ENCODE results near the gene CREB3L2. TPM values are rescaled to one million over a fixed set of nuclear protein-coding genes. Genes with fewer than 3 reads are reported as not detected.
A peak's percentile ranks its signal among the peaks of the same experiment; 100 is the strongest.
"Not testable (repeated sequence)": the region's sequence is repeated elsewhere in the genome, so short reads cannot be mapped to it uniquely, and the experiment has no call there.

CREB3L2 gene
- total RNA-seq, 1 donor from 2014 or later: 65.9 TPM

DNA sequence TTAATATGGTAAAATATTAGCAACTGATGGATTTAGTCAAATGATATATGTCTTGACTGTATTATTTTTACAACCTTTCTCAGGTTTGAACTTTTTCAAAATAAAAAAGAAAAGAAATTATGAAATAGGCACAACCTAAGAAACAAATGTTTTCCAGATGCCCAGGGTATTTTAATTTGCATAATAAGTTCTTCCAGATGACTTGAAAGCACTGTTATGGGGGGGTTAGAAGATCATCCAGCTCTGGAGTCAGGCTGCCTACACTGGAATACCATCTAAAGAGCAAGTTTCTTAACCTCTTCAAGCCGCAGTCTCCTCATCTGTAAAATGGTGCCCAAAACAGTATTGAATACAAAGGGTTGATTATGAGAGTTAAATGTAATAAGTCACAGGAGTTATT is 32.1 kb downstream of the CREB3L2 start:
- no peak for DNase-seq (ENCODE audit: low spot score, unreplicated experiment)
- H3K4me1 Mint-ChIP-seq (ENCODE audit: low read depth): peaks cover 35% of the 10 kb centered on the region
- H3K4me3 Mint-ChIP-seq (ENCODE audit: low read depth): no peak overlapping the region
- H3K27me3 Mint-ChIP-seq: no peaks in the 10 kb centered on the region
- TF ChIP-seq, protein P1, sequence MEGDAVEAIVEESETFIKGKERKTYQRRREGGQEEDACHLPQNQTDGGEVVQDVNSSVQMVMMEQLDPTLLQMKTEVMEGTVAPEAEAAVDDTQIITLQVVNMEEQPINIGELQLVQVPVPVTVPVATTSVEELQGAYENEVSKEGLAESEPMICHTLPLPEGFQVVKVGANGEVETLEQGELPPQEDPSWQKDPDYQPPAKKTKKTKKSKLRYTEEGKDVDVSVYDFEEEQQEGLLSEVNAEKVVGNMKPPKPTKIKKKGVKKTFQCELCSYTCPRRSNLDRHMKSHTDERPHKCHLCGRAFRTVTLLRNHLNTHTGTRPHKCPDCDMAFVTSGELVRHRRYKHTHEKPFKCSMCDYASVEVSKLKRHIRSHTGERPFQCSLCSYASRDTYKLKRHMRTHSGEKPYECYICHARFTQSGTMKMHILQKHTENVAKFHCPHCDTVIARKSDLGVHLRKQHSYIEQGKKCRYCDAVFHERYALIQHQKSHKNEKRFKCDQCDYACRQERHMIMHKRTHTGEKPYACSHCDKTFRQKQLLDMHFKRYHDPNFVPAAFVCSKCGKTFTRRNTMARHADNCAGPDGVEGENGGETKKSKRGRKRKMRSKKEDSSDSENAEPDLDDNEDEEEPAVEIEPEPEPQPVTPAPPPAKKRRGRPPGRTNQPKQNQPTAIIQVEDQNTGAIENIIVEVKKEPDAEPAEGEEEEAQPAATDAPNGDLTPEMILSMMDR (IDR thresholded peaks at IDR 0.05; ENCODE audit: unreplicated experiment): no peak
- peaks cover 5% of the 10 kb centered on the region for H3K9me3 Mint-ChIP-seq (ENCODE audit: low read depth)
- peaks cover 3% of the 10 kb centered on the region for H3K36me3 Mint-ChIP-seq (ENCODE audit: insufficient read depth)
- H3K27ac Mint-ChIP-seq: no peak overlapping the region

GRCh38 chr7:137968890-137969289 is 33.0 kb downstream of the CREB3L2 start:
- Mint-ChIP-seq H3K4me3 (ENCODE audit: low read depth) (no peak overlapping the region), H3K27me3 (no peaks in the 10 kb centered on the region), H3K27ac (no peak overlapping the region), H3K4me1 (ENCODE audit: low read depth) (peaks cover 32% of the 10 kb centered on the region), H3K36me3 (ENCODE audit: insufficient read depth) (peaks cover 6% of the 10 kb centered on the region), H3K9me3 (ENCODE audit: low read depth) (peaks cover 9% of the 10 kb centered on the region)
- no peak for DNase-seq (ENCODE audit: low spot score, unreplicated experiment)
- TF ChIP-seq, protein P1 (IDR thresholded peaks at IDR 0.05; ENCODE audit: unreplicated experiment): no peak

- H3K9me3 Mint-ChIP-seq (ENCODE audit: low read depth); H3K4me3 Mint-ChIP-seq (ENCODE audit: low read depth); H3K27me3 Mint-ChIP-seq; DNase-seq (ENCODE audit: low spot score, unreplicated experiment); H3K36me3 Mint-ChIP-seq (ENCODE audit: insufficient read depth): not testable (repeated sequence)
- H3K27ac Mint-ChIP-seq: peak overlapping the region; percentile 23
- peaks cover 31% of the 10 kb centered on the region for H3K4me1 Mint-ChIP-seq (ENCODE audit: low read depth)
Measured at GRCh38 chr7:137968339-137968738, 33.5 kb downstream of the CREB3L2 start.

DNA sequence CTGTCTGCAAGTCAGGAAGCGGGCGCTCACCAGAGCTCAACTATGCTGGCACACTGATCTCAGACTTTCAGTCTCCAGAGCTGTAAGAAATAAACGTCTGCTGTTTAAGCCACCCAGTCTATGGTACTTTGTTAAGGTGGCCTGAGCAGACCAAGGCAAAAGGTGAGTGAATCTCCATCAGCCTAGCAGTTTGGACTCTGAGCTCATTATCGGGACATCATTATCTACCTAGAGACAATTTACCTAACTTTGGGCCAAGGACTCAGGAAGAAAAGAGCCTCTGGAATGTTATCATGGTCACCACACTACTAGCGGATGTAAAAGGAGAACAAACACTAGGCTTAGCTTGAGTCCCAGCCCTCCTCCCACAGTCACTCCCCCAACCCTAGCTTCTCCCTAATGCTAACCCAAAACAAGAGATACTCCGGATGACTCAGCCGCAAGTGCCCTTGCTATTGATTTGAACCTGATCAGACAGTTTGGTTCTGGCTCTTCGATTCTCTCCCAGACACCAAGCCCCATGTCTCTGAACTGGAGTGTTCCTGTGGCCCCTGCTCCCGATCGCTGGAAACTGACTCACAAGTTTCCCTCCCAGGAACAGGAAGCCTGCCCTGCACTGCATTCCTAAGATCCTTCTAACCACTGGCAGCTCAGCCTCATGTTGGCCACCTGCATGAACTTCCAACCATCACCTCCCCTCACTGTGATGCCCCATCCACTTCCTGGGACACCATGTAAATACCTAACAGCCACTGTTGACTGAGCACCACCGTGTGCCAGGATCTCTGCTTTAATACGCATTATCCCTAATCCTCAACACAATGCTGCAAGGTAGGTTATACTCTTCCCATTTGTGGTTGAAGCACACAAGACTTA is 34.5 kb downstream of the CREB3L2 start:
- peak overlapping the region; percentile 92 for H3K27ac Mint-ChIP-seq
- no peaks in the 10 kb centered on the region for H3K27me3 Mint-ChIP-seq
- no peak for DNase-seq (ENCODE audit: low spot score, unreplicated experiment)
- peaks cover 36% of the 10 kb centered on the region for H3K4me1 Mint-ChIP-seq (ENCODE audit: low read depth)
- no peak overlapping the region for H3K4me3 Mint-ChIP-seq (ENCODE audit: low read depth)
- peaks cover 9% of the 10 kb centered on the region for H3K9me3 Mint-ChIP-seq (ENCODE audit: low read depth)
- TF ChIP-seq, protein P1 (IDR thresholded peaks at IDR 0.05; ENCODE audit: unreplicated experiment): no peak
- H3K36me3 Mint-ChIP-seq (ENCODE audit: insufficient read depth): peaks cover 6% of the 10 kb centered on the region

- Mint-ChIP-seq H3K27me3 (no peaks in the 10 kb centered on the region), H3K4me1 (ENCODE audit: low read depth) (peaks cover 37% of the 10 kb centered on the region), H3K27ac (peak overlapping the region; percentile 92), H3K4me3 (ENCODE audit: low read depth) (no peak overlapping the region), H3K9me3 (ENCODE audit: low read depth) (peaks cover 9% of the 10 kb centered on the region), H3K36me3 (ENCODE audit: insufficient read depth) (peaks cover 8% of the 10 kb centered on the region)
- DNase-seq (ENCODE audit: low spot score, unreplicated experiment): no peak
- TF ChIP-seq, protein P1 (IDR thresholded peaks at IDR 0.05; ENCODE audit: unreplicated experiment): no peak
Measured at GRCh38 chr7:137966641-137967142, 35.2 kb downstream of the CREB3L2 start.
